Measurements from ENCODE around the gene MEA1. TPM values are rescaled to one million over a fixed set of nuclear protein-coding genes. Genes with fewer than 3 reads are reported as not detected.
"Not testable (repeated sequence)": the region's sequence is repeated elsewhere in the genome, so short reads cannot be mapped to it uniquely, and the experiment has no call there.

MEA1 gene
- total RNA-seq, 2 experiments from 2014 or later = 90.2 to 94.4 TPM

DNA sequence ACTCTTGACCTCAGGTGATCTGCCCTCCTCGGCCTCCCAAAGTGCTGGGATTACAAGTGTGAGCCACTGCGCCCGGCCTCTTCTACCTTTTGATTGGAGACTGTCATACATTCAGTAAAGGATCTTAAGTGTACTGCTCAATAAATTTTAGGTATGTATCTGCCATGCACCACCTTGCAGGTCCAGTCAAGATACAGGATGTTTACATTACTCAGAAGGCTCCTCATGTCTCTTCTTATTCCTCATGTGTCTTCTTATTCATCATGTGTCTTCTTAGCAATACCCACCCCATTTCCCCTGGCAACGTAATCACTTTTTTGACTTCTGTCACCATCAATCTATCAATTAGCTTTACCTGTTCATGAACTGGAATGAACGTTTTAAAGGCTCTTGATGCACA lies 7.9 kb downstream of the MEA1 start:
- Mint-ChIP-seq H3K27me3 (no peaks in the 10 kb centered on the region), H3K36me3 (peaks cover 24% of the 10 kb centered on the region), H3K4me1 (ENCODE audit: low read depth) (peaks cover 3% of the 10 kb centered on the region), H3K4me3 (no peak overlapping the region), H3K9me3 (no peaks in the 10 kb centered on the region), H3K27ac (no peak overlapping the region)
- ChIA-PET CTCF (no interaction called here), POLR2A (interaction anchor here (0.5 to 1.5 kb wide), 3 partner anchors 9 to 160 kb away, joined by 3 to 4 read pairs (median 4); partner anchors contain the start of gene PPP2R5D)
- intact Hi-C loops (cut with micrococcal nuclease) = no loop called here
- DNase-seq = no peak

DNA sequence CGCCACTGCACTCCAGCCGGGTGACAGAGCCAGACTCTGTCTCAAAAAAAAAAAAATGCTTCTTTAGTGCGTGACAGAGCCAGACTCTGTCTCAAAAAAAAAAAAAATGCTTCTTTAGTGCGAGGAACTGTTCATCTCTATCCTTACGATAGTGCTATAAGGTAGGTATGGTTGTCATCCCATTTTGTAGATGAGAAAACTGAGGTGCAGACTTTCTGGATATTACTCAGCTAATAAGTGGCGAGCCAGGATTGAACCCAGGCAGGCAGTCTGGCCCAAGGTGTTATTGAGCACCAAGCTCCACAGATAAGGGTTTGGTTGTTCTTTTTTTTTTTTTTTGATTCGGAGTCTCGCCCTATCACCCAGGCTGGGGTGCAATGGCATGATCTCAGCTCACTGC lies 11.9 kb downstream of the MEA1 start:
- Mint-ChIP-seq H3K9me3 (no peaks in the 10 kb centered on the region), H3K4me1 (ENCODE audit: low read depth) (peaks cover 3% of the 10 kb centered on the region), H3K4me3 (no peak overlapping the region), H3K27ac (no peak overlapping the region), H3K36me3 (peaks cover 7% of the 10 kb centered on the region), H3K27me3 (no peaks in the 10 kb centered on the region)
- no peak for DNase-seq
- intact Hi-C loops (cut with micrococcal nuclease) = no loop called here
- POLR2A ChIA-PET = interaction anchor here (0.6 kb wide), 1 partner anchor 330 kb away, joined by 3 read pairs; no protein-coding TSS in a partner anchor
- CTCF ChIA-PET = interaction anchor here (0.6 to 0.7 kb wide), 2 partner anchors 454 to 1018 kb away, joined by 3 read pairs; no protein-coding TSS in a partner anchor

DNA sequence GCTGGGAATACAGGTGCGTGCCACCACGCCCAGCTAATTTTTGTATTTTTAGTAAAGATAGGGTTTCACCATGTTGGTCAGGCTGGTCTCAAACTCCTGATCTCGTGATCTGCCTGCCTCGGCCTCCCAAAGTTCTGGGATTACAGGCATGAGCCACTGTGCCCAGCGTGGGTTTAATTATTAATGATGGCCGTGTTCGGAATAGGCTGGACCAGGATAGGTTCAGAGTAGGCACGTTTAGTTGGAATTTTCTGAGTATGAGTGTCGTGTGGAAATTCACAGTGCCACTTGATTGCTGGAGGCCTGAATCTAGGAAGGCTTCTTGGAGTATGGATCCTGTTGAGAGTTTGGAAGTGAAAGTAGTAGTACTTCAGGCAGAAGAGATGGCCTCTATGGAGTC lies 15.5 kb downstream of the MEA1 start:
- H3K27ac Mint-ChIP-seq; CTCF ChIA-PET; POLR2A ChIA-PET; H3K36me3 Mint-ChIP-seq; DNase-seq; intact Hi-C loops (cut with micrococcal nuclease); H3K4me3 Mint-ChIP-seq; H3K9me3 Mint-ChIP-seq; H3K27me3 Mint-ChIP-seq: not testable (repeated sequence)
- H3K4me1 Mint-ChIP-seq (ENCODE audit: low read depth) = peaks cover 13% of the 10 kb centered on the region

DNA sequence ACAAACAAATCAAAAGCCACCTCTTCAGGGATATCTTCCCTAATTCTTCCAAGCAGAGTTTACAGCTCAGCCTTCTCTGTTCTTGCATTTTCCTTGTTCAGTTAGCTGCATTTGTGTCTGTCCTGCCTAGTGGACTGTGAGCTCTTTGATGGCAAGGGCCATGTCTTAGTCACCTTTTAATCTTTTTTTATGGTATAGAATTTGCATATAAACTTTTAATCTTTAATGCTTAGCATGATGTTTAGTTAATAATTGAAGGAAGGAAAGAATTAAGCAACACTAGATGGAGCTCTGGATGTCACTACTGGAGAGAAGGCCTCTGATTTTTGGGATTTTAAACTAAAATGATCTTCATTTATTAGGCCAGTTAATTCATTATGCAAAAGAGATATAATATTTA lies 17.2 kb downstream of the MEA1 start:
- H3K4me3 Mint-ChIP-seq = no peak overlapping the region
- POLR2A ChIA-PET = interaction anchor here (0.7 to 1.1 kb wide), 3 partner anchors 9 to 18 kb away, joined by 3 read pairs; partner anchors contain the start of gene PEX6
- intact Hi-C loops (cut with micrococcal nuclease) = no loop called here
- no peaks in the 10 kb centered on the region for H3K27me3 Mint-ChIP-seq
- H3K4me1 Mint-ChIP-seq (ENCODE audit: low read depth) = peaks cover 13% of the 10 kb centered on the region
- no peak overlapping the region for H3K27ac Mint-ChIP-seq
- CTCF ChIA-PET = interaction anchor here (1.0 kb wide), 2 partner anchors 12 to 147 kb away, joined by 4 to 5 read pairs; partner anchors contain the start of gene PPP2R5D
- H3K9me3 Mint-ChIP-seq = no peaks in the 10 kb centered on the region
- DNase-seq = no peak
- peaks cover 8% of the 10 kb centered on the region for H3K36me3 Mint-ChIP-seq

DNA sequence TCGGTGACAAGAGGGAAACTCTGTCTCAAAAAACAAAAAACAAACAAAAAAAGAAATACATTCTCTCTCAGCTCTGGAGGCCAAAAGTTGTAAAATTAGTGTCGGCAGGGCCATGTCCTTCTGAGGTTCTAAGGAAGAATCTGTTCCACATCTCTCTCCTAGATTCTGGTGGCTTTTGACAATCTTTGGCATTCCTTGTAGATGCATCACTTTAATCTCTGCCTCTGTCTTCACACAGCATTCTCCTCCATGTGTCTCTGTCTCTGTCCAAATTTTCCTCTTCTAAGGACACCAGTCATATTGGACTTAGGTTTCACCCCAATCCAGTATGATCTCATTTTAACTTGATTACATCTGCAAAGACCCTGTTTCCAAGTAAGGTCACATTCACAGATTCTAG lies 20.3 kb downstream of the MEA1 start:
- Mint-ChIP-seq H3K27ac (peak overlapping the region; percentile 4), H3K4me1 (ENCODE audit: low read depth) (peaks cover 16% of the 10 kb centered on the region), H3K36me3 (peaks cover 22% of the 10 kb centered on the region), H3K4me3 (no peak overlapping the region), H3K9me3 (no peaks in the 10 kb centered on the region), H3K27me3 (no peaks in the 10 kb centered on the region)
- ChIA-PET POLR2A (interaction anchor here (1.0 kb wide), 1 partner anchor 15 kb away, joined by 3 read pairs; the partner anchor contains the start of gene PEX6), CTCF (no interaction called here)
- intact Hi-C loops (cut with micrococcal nuclease) = no loop called here
- no peak for DNase-seq

DNA sequence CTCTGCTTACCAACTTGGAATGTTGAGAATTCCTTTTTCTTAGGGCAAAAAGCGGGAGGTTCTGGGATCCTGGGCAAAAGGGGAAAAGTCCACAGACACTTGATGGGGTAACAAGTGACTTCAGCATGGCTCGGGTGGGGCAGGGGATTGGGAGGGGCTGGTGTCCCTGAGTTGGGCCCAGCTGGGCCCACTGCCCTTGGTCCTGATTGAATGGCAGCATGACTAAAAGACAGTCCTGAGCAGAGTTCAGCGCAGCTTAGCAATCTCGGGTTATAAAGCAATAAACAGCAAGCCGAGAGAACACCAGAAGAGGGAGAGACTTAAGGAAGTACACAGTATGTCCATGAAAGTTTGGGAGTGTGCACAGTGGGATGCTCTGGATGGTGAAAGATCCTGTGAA lies 23.8 kb downstream of the MEA1 start:
- H3K27ac Mint-ChIP-seq = no peak overlapping the region
- ChIA-PET CTCF (no interaction called here), POLR2A (no interaction called here)
- intact Hi-C loops (cut with micrococcal nuclease) = no loop called here
- H3K4me3 Mint-ChIP-seq = no peak overlapping the region
- no peaks in the 10 kb centered on the region for H3K27me3 Mint-ChIP-seq
- H3K36me3 Mint-ChIP-seq = peaks cover 23% of the 10 kb centered on the region
- H3K4me1 Mint-ChIP-seq (ENCODE audit: low read depth) = peaks cover 38% of the 10 kb centered on the region
- DNase-seq = no peak
- no peaks in the 10 kb centered on the region for H3K9me3 Mint-ChIP-seq

DNA sequence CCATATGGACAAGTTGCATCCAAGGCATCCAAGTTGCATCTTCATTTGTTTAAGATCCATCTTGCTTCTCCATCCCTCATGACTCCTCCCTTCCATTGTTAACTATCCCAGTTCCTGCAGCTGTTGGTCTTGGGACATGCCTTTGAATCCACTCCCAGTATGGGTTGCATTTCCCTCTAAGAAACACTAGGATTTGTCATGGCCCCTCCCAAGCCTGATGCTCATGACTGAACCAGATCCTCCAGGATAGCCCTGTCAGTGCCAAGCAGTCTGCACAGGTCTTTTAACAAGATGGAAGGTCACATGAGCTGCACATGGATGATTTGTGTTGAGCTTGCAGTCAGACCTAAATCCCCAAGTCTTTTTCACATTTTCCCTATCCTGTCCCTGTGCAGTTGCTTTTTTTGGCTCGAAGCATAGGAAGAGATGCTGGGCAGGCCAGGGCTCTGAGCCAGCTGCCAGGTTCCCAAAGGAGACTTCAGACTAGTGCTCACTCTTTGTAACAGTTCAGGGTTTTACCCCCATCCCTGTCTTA lies 25.2 kb downstream of the MEA1 start:
- ChIA-PET POLR2A (interaction anchor here (1.6 kb wide), 1 partner anchor 59 kb away, joined by 4 read pairs; the partner anchor contains the start of gene CNPY3), CTCF (interaction anchor here (1.1 to 1.4 kb wide), 3 partner anchors 9 to 155 kb away, joined by 3 read pairs; partner anchors contain the start of gene PEX6)

DNA sequence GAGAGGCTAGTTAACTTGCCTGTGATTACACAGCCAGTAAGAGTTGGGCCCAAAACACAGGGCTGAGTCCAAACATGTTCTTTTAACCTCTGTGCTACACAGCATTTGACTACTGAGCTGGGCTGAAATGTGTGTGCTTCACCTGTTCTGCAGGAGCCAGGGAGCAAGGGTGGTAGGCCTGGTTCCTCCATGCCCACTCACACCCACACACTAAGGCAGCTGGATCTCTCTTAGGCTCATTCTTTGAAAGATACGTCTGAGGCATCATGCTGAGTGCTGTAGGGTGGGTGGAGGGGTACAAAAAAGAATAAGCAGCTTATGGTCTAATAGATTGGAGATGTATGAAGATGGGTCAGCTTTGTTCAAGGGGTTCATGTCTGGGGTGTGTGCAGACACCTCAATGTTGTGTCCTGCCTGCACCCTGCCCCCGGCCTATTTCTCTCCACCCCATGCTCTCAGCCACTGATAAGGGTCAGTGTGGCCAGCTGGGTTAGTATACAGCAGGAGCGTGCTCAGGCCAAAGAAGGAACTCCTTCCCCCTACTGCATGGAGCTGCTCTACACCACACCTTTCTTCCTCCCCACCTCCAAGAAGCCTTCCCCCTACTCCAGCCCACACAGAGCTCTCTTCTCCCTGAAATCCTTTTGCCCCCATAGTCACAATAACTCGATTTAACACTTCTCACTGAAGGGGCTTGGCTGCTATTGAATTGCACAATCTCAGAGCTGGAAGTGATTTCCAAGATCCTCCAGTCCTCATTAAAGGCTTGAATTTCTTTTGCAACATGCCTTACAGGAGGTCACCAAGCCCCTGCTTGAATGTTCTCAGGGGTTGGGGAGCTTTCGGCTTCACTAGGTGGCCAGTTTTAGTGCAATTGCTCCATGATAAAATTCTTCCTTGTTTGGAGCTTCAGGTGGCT lies 26.0 kb downstream of the MEA1 start:
- POLR2A ChIA-PET = interaction anchor here (1.6 kb wide), 1 partner anchor 58 kb away, joined by 4 read pairs; the partner anchor contains the start of gene CNPY3
- H3K4me3 Mint-ChIP-seq = no peak overlapping the region
- no peak overlapping the region for H3K27ac Mint-ChIP-seq

More for the DNA sequence above, 25.2 kb downstream of the MEA1 start:
- Mint-ChIP-seq H3K36me3 (peaks cover 21% of the 10 kb centered on the region), H3K4me3 (no peak overlapping the region), H3K27me3 (no peaks in the 10 kb centered on the region), H3K4me1 (ENCODE audit: low read depth) (peaks cover 40% of the 10 kb centered on the region), H3K9me3 (no peaks in the 10 kb centered on the region), H3K27ac (no peak overlapping the region)
- intact Hi-C loops (cut with micrococcal nuclease) = no loop called here
- DNase-seq = no peak

DNA sequence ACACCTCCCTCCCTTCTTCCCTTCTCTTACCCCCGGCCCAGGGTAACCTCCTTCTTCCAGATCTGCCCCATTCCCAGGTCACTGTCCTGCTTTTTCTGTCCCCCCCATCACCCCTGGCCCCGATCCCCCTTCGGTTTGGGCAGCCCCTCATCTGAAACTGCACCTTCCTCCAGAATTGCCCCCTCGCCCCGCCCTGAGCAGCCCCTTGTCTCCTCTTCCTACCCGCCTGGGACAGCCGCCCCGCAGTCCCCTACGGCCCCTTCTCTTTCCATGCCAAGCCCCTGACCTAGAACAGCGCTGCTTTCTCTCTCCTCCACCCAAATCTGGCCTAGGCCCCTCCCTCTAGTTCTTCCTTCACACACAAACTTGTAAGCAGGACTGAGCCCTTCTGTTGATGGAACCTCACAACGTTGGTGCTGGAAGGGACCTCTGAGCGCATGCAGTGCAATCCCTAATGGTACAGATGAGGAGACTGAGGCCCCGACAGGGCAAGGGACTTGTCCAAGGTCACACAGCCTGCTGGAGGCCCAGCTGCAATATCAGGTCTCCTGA lies 28.7 kb downstream of the MEA1 start:
- peak; percentile 31 for DNase-seq
- Mint-ChIP-seq H3K9me3 (no peaks in the 10 kb centered on the region), H3K4me1 (ENCODE audit: low read depth) (peaks cover 49% of the 10 kb centered on the region), H3K27ac (peak overlapping the region; percentile 67), H3K36me3 (peaks cover 9% of the 10 kb centered on the region), H3K27me3 (no peaks in the 10 kb centered on the region), H3K4me3 (peak overlapping the region; percentile 85)
- POLR2A ChIA-PET = interaction anchor here (1.3 to 2.0 kb wide), 4 partner anchors 11 to 106 kb away, joined by 3 to 15 read pairs (median 11); partner anchors contain the start of genes CNPY3, KLHDC3, MEA1 and RPL7L1
- intact Hi-C loops (cut with micrococcal nuclease) = loop anchor here (1.0 to 2.0 kb wide), 4 partner anchors 29 to 238 kb away; partner anchors contain the start of genes CNPY3, CUL7, KLHDC3 and TBCC
- CTCF ChIA-PET = interaction anchor here (1.1 kb wide), 2 partner anchors 11 to 159 kb away, joined by 4 to 5 read pairs; no protein-coding TSS in a partner anchor

More for the DNA sequence above, 26.0 kb downstream of the MEA1 start:
- CTCF ChIA-PET = interaction anchor here (1.1 to 1.4 kb wide), 3 partner anchors 9 to 156 kb away, joined by 3 read pairs; partner anchors contain the start of gene PEX6
- Mint-ChIP-seq H3K4me1 (ENCODE audit: low read depth) (peaks cover 39% of the 10 kb centered on the region), H3K27me3 (no peaks in the 10 kb centered on the region), H3K9me3 (no peaks in the 10 kb centered on the region), H3K36me3 (peaks cover 19% of the 10 kb centered on the region)
- intact Hi-C loops (cut with micrococcal nuclease) = no loop called here
- DNase-seq = no peak

DNA sequence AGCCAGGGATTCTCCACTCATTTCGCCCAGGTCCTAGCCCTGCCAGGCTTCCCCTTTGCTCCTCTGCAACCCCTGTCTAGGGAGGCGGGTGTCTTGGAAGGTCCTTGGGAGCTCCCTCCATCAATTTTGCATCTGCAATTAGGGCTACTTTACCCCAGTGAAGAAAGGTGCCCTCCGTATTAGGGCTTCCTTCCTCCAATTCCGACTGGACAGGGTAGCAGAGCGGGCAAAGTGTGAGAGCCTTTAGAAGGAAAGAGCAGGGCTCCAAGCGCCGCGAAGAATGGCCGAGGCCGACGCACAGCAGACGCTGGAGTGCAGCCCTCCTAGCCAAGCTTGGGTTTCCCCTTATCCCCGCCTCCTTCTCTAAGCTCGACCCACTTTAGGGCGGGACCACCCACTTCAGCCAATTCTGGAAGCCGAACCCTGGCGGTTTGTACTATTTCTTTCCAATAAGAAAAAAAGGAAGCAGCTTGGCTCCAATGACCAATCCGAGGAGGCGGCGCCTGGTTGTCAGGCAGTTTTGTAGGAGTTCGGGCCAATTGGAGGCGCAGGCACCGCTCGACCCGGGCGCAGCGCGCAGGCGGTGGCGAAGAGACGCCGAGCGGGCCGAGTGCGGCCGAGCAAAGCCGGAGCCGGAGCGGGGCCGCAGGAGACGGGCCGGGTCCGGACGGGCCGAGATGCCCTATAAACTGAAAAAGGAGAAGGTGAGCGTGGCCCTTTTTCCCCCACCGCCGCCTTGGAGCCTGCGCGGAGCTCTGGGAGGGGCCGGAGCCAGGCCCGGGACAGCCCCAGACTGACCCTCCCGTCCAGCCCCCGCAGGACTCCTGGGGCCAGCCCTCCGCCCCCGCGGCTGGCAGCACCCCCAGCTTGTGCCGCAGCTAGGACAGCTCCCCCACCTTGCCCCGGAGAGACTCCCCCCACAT lies 29.5 kb downstream of the MEA1 start, which contains the start of gene PPP2R5D:
TSS of gene PPP2R5D (plus strand) at position 570 of the 923 bp plus-strand sequence. CDS start at position 678, 108 bp downstream.
- H3K27me3 Mint-ChIP-seq = no peaks in the 10 kb centered on the region
- H3K36me3 Mint-ChIP-seq = peaks cover 4% of the 10 kb centered on the region
- peak; percentile 99 for DNase-seq
- CTCF ChIA-PET = interaction anchor here (0.8 to 1.4 kb wide), 5 partner anchors 12 to 258 kb away, joined by 3 to 7 read pairs (median 4); partner anchors contain the start of gene CNPY3
- intact Hi-C loops (cut with micrococcal nuclease) = loop anchor here (1.0 to 2.0 kb wide), 4 partner anchors 30 to 237 kb away; partner anchors contain the start of genes CNPY3, CUL7, KLHDC3 and TBCC
- peak within 1 kb of the TSS; percentile 85 for H3K4me3 Mint-ChIP-seq
- H3K4me1 Mint-ChIP-seq (ENCODE audit: low read depth) = peaks cover 56% of the 10 kb centered on the region
- no peaks in the 10 kb centered on the region for H3K9me3 Mint-ChIP-seq
- POLR2A ChIA-PET = interaction anchor here (0.6 to 2.0 kb wide), 11 partner anchors 10 to 240 kb away, joined by 3 to 15 read pairs (median 4); partner anchors contain the start of genes CNPY3, KLC4, KLHDC3 and MEA1
- H3K27ac Mint-ChIP-seq = peak within 1 kb of the TSS; percentile 85

DNA sequence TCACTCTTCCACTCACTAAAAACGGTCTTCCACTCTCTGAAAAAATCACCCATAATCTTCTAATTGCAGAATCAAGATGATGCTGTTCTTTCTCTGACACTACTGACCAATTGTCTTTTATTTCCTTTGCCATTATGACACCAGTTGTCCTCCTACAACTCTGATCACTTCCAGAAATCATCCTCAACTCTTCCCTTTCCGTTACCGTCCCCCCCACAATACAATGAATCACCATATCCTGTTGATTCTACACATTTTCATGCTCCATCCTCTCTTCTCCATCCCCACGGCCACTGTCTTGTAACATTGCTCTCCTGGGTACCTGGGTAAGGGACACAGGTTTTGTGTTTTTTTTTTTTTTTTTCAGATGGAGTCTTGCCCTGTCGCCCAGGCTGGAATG lies 31.9 kb downstream of the MEA1 start:
- DNase-seq = no peak
- intact Hi-C loops (cut with micrococcal nuclease) = no loop called here
- Mint-ChIP-seq H3K27me3 (no peaks in the 10 kb centered on the region), H3K4me3 (no peak overlapping the region), H3K27ac (peak overlapping the region; percentile 6), H3K4me1 (ENCODE audit: low read depth) (peaks cover 53% of the 10 kb centered on the region), H3K9me3 (no peaks in the 10 kb centered on the region), H3K36me3 (peaks cover 4% of the 10 kb centered on the region)
- CTCF ChIA-PET = no interaction called here
- POLR2A ChIA-PET = no interaction called here

Measured in activated CD4-positive, alpha-beta memory T cell treated with anti-CD3 and anti-CD28 coated beads for 36 hours (primary cell).